Spleen (tissue), 7 donors: ENCODE results near the gene CCDC74A.

Experiments used
- POLR2A ChIP-seq, 3 donors: fragments of 450-650 bp; IDR thresholded peaks; one replicate each; pipeline ENCODE4 v1.5.1; 2017; ENCODE audit warnings: antibody characterized with exemption in 3 of 3, mild to moderate bottlenecking in 1 of 3
- POLR2AphosphoS5 ChIP-seq, 3 donors: sonication (generic); formaldehyde crosslinking; IDR thresholded peaks; one replicate each; pipeline ENCODE4 v1.5.1; 2017; ENCODE audit warnings: antibody characterized with exemption in 3 of 3
- TF ChIP-seq, protein P1 (sequence below), 11 experiments: fragments of 200-600 bp in 7 of 11; fragments of 450-650 bp in 4 of 11; sonication (generic) in 4 of 11; IDR thresholded peaks in 8 of 11; conservative IDR thresholded peaks in 3 of 11; 1 replicate in 7 of 11; 2 replicates in 4 of 11; pipeline versions ENCODE4 v1.4.0 to v1.8.0; 2016 to 2021; ENCODE audit warnings: antibody characterized with exemption in 11 of 11, inconsistent platforms in 4 of 11, mild to moderate bottlenecking in 1 of 11
- donor health status: DM: no; HTN: no; CAD: no; lungs with moderate emphysema.
- donor health status: DM: no; HTN: no; CAD: no.
- donor health status: DM: no; HTN: no; CAD: no.

GRCh38 chr2:131519466-131519865, 8.2 kb upstream of the CCDC74A start:
- TF ChIP-seq, protein P1, sequence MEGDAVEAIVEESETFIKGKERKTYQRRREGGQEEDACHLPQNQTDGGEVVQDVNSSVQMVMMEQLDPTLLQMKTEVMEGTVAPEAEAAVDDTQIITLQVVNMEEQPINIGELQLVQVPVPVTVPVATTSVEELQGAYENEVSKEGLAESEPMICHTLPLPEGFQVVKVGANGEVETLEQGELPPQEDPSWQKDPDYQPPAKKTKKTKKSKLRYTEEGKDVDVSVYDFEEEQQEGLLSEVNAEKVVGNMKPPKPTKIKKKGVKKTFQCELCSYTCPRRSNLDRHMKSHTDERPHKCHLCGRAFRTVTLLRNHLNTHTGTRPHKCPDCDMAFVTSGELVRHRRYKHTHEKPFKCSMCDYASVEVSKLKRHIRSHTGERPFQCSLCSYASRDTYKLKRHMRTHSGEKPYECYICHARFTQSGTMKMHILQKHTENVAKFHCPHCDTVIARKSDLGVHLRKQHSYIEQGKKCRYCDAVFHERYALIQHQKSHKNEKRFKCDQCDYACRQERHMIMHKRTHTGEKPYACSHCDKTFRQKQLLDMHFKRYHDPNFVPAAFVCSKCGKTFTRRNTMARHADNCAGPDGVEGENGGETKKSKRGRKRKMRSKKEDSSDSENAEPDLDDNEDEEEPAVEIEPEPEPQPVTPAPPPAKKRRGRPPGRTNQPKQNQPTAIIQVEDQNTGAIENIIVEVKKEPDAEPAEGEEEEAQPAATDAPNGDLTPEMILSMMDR (IDR thresholded peaks at IDR 0.05 in 8 of 11, conservative IDR thresholded peaks at IDR 0.05 in 3 of 11), result no peak
- TF ChIP-seq POLR2A (IDR thresholded peaks at IDR 0.05) (no peak), POLR2AphosphoS5 (IDR thresholded peaks at IDR 0.05) (no peak)
